IPS DF 19.7 (cell line): ENCODE measurements around the gene RAB6B.

ENCODE experiments used
- DNase-seq: peaks from one replicate; pipeline ENCODE4 v3.0.0-alpha.2; 2013; ENCODE audit warnings: low read depth, low spot score

RAB6B gene

GRCh38 chr3:133894353-133895207 is 1.1 kb downstream of the RAB6B start:
- DNase-seq, result no peak

DNA sequence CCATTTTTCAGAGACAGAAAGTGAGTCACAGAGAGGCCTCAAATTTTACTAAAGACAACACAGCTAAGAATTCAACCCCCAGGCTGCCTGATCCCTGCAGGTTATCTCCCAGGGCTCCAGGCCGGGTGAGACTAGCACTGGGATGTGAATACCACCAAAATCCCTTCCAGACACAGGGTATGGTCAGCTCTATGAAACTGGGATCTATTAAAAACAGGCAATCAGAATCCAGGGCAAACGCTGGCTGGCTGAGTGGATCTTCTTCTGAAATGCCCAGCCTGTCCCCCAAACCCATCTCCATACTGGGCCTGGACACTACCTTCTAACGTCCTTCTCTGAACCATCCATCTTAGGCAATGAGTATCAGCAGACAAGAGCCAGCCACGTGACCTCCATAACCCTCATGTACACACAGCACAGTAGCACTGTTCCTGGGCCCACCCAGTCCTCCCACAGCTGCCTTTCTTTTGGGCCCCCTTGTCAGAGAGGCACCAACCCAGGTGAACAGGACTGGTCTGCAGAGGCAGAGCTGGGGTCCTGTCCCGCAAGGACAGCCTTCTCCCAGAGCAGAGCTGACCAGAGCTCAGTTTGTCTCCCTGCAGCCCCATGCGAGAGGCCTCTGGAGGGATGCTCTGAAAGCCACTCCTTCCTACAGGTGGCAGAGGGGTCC is 1.9 kb downstream of the RAB6B start:
- no peak for DNase-seq

- DNase-seq, result no peak
These were observed 3.0 kb downstream of the RAB6B start for GRCh38 chr3:133892541-133893231.

DNA sequence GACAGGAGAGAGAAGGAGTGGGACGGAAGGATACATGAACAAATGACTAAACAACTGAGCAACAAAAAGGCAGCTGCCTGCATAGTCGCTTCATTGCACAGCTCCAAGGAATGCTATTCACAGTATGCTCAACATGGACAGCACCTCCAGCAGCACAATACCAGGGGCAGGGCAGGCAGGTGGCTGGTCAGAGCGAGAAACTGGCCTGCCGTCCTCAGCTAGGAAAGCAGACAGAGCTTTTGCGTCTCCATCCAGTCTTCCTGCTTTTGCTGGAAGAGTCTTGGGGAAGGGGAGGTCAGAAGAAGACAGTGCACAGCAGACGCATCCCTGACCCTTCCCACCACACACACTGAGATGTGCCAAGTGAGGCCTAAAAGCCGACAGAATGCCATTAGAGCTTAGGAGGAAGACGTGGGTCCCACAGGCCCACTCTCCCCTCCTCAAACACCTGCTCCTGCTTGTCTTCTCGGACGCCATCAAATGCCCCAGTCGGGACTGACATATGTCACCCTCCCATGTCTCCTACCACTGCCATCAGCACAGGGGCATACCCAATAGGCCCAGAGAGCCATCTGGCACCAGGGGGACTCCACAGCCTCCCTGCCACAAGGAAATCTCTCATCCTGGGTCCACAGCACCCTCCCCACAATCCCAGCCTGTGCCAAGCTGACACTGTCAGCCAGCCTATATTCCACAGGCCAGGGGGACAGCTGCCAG is 3.9 kb downstream of the RAB6B start:
- no peak for DNase-seq

DNA sequence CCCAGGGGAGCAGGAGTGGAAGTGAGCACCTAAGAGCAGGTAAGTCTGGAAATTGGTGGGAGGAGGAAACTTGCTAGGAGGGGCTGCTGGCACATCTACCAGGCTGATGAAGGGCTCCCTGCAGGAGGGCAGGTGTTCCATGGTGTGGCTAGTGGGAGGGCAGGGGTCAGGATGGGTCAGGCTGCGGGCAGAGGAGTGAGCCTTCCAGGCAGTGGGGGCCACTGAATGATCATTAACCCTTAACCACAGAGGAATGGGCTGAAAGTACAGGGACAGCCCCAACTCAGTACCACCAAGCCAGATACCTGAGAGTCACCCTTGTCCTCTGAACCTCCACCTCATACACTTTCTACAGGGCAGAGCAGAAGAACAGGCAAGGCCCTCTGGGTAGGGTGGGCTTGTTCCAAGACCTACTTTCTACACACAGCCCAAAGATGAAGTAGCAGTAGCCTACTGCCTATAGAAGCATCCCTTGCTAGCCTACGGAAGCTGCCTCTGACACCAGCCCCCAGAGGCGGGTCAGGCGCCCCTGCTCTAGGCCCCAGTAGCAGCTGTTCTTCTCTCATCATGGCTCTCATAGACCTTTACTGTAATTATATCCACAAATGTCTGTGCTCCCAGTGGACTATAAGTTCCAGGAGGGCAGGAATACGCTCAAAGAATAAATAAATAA is 4.6 kb downstream of the RAB6B start:
- DNase-seq, result no peak

DNA sequence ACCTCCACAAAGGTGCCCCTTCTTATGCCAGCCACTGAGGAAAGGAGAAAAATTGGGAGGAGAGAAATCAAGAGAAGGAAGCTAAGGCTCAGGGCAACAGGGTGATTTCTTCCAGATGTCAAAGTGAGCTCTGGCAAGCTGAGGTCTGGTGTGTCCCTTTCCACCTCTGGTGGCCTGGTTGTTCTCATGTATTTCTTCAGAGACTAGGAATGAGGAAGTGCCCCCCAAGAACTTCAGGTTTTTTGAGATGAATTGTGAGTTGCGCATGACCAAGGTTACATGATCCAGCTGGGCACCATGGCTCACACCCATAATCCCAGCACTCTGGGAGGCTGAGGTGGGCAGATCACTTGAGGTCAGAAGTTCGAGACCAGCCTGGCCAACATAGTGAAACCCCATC is 5.6 kb downstream of the RAB6B start:
- no peak for DNase-seq

GRCh38 chr3:133888726-133889340 is 6.8 kb downstream of the RAB6B start:
- no peak for DNase-seq

- DNase-seq, result no peak
These were observed 7.6 kb downstream of the RAB6B start for GRCh38 chr3:133887803-133888703.

DNA sequence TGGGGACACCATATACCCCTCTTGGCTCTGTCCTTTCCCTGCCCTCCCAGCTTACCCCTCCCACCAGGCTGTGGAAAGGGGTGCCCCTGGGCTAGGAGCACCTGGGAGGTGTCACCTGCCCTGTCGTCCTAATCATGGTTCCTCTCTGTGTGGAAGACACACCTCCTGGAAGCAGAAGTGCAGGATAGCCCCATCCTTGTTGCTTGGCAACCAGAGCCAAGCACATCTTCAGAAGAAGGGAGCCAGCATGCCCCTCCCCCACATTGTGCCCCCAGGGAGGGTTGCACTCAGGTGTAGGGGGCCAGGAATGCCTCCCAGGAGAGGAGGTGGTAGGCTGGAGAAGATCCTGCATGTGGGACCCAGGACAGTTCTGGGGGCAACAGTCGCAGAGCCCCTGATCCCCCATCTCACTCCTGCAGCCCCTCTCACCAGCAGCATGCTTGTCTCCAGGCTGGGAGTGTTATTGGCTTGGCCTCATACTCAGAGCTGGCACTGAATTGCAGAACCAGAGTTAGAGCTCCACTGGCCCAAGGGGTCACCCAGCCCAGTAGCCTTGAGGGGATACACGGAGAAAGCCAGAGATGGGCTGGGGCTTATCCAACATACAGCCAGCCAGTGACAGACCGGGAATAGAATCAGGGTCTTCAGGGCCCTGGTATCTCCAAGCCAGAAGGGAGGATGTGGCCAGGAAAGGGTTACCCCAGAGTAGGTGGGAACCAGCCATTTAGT is 8.4 kb downstream of the RAB6B start:
- DNase-seq, result no peak

DNA sequence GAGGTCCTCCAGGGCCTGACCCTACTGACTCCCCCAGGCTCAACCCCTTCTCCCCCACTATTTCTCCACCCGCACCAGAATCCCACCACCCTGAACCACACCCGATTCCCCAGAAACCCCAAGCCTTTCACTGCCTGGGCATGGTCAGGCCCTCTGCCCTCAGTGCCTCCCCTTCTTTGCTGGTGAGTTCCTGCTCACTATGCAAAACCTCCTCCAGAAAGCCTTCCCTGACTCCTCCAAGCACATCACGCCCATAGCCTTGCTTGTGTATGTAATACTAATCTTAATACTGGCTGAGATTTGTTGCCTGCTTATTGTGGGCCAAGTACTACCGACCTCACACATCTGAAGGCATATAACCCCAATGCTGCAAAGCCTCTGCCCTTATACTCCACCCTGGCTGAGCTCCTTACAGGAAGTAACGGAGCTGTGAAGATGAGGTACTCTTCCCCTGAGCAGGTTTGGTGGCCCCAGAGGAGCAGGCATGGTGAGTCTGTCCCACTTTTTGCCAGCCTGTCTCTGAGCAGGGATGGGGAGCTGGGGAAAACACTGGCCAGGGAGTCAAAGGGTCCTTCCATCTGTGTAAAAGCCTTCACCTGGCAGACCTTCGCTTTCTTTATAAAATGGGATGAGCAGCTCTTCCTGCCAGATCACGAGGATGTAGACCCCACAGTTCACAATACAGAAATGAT is 9.5 kb downstream of the RAB6B start:
- no peak for DNase-seq

DNA sequence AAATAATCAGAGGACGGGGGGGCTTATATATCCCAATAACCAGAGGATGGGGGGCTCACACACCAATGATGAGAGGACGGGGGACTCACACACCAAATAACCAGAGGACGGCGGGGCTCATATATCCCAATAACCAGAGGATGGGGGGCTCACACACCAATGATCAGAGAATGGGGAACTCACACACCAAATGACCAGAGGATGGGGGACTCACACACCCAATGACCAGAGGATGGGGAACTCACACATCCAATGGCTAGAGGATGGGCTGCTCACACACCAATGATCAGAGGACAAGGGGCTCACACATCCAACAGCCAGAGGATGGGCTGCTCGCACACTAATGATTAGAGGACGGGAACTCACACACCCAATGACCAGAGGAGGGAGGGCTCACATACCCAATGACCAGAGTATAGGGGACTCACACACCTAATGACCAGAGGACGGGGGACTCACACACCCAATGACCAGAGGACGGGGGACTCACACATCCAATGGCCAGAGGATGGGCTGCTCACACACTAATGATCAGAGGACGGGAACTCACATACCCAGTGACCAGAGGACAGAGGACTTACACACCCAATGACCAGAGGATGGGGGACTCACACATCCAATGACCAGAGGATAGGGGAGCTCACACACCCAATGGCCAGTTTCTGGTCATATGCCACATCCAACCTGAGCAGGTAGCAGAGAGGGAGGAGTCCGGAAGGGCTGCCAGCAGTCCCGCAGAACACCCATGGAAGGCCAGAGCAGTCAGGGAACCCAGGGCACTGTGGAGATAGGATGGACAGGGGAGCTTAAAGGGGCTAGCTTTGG is 10.6 kb downstream of the RAB6B start:
- no peak for DNase-seq

GRCh38 chr3:133884054-133884886 is 11.4 kb downstream of the RAB6B start:
- no peak for DNase-seq

DNA sequence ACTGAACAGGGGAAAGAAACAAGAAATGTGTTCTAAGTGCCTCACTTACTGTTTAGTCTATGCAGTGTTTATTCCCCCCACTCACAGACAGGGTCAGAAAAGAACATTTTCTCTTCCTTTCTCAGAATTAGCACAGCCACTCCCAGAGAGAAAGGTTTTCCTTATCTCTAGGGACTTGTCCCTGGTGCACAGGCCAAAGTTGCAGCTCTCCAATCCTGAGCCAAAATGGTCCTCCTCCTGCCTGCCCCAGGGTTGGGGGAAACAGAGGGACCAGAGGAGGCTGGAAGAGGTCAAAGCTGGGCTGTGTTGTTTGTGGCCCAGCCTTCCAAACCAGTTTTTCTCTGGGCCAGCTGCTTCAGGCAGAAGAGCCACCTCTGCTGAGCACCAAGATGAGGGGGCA is 12.0 kb downstream of the RAB6B start:
- DNase-seq, result no peak

DNA sequence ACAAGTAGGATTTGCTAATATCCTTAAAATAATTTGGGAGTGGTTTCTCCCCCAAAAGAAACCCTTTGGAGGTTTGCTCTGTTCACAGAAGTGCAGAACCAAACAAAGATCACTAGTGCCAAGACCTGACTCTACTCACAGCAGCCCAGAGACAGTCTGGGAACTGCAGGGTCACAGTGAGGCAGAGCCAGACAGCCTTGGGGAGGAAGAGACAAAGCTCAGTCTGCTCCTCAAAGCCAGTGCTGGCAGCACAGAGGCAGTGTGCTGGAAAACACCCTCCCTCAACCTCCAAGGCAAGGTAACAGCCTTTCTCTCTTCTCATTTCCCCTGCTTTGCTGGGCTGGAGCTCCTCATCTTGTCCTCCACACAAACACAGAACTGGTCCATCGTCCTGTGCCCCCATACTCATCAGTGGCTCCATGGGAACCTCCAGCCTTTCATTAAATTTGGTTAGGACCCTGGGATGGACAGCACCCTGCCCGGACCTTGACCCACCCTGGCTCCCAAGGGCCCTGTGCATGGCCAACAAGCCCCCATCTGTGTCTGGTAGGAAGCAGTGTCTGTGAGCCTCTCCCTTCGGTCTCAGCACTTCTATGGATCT is 12.6 kb downstream of the RAB6B start:
- DNase-seq, result no peak

- no peak for DNase-seq
These were observed 13.5 kb downstream of the RAB6B start for GRCh38 chr3:133881939-133882825.
